GOT3 (cell line): Measurements from ENCODE around the gene DGKZ.
"Not testable (repeated sequence)": the region's sequence is repeated elsewhere in the genome, so short reads cannot be mapped to it uniquely, and the experiment has no call there.

Experiments
- DNase-seq: peaks from one replicate; lab custom pipeline; 2025; ENCODE audit warnings: mixed read lengths; lab: John Stamatoyannopoulos, UW

The DGKZ gene

DNA sequence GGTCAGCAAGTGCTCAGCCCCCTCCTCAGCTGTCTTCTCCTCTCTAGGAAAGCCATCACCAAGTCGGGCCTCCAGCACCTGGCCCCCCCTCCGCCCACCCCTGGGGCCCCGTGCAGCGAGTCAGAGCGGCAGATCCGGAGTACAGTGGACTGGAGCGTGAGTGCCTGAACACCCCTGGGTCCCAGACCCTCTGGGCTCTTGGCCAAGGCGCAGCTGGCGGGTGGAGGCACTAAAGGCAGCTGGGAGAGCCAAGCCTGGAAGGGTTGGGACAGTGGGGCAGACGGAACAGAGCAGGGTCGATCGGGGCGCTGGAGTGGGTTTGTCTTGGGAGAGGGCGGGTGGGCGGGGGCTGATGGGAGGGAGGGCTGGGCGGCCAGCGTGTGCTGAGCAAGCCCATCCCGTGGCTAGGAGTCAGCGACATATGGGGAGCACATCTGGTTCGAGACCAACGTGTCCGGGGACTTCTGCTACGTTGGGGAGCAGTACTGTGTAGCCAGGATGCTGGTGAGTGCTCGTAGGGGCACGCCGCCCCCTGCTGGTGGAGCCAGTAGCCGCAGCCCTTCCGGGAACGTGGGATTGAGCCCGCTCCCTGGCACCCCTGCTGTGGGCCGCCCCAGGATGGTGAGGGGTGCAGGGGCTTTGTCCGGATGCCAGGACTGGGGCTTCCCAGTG, 20.1 kb downstream of the DGKZ start:
- no peak for DNase-seq

DNA sequence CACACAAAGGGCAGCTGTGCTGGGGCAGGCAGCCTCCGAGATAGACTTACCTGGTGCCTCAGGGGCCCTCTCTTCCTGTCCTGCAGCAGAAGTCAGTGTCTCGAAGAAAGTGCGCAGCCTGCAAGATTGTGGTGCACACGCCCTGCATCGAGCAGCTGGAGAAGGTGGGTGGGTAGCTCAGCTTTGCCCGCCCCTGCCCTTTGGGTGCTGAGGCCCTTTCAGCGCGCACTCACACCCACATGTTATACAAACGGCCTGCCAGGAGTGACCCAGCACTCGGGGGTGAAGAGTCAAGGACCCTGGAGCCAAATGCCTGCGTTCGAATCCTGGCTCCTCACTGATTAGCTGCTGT, 20.6 kb downstream of the DGKZ start:
- no peak for DNase-seq

DNA sequence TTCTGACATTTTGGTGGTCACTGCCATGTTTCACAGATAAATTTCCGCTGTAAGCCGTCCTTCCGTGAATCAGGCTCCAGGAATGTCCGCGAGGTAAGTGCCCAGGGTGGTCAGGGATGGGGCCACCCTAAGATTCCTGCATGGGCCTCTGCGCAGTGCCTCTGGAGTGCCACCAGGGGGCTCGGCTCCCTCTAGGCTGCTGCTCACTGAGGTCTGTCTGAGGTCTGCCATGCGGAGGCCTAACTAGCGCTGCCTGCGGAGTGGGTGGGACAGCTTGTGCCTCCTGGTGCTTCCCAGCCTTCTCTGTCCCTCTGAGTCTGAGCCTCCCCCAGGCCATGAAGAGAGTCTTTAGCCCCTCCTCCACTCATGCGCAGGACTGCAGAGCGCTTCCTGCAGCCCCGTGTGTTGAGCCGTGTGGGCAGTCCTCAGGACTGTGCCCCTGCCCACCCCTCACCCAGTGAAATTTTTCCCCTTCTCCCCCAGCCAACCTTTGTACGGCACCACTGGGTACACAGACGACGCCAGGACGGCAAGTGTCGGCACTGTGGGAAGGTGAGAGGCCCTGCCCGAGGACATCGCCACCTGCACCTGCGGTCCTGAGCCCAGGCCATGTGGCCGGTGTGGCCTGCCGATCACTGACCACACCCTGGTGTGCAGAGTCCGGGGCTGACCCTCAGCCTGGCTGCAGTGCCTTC, 22.3 kb downstream of the DGKZ start:
- DNase-seq = no peak

DNA sequence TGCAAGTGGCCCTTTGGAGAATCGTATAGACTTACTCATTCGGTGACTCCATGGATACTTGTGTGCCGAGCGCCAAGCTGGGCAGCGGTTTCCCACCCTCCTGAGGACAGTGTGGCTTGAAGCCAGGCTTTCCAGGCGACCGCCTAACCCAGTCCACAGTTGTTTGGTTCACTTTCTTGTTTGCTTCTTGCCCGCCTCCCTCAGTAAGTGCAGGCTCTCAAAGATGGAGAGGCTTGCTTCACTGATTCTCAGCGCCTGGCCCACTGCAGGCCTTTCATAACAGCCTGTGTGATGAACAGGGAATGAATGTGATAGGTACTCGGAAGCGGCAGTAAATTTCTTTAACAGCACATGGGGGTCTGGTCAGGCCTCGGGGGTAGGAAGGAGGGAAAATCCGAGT, 23.0 kb downstream of the DGKZ start:
- DNase-seq = no peak

DNA sequence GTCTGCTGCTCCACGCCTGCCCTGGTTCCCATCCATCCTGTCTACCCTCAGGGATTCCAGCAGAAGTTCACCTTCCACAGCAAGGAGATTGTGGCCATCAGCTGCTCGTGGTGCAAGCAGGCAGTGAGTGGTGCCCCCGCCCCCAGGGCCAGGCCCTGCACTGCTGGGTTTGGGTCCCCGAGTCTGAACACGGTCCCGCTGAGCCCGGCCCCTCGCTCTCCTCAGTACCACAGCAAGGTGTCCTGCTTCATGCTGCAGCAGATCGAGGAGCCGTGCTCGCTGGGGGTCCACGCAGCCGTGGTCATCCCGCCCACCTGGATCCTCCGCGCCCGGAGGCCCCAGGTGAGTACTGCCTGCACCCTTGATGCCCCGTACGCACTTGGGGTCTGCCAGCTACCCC, 24.0 kb downstream of the DGKZ start:
- DNase-seq = not testable (repeated sequence)

DNA sequence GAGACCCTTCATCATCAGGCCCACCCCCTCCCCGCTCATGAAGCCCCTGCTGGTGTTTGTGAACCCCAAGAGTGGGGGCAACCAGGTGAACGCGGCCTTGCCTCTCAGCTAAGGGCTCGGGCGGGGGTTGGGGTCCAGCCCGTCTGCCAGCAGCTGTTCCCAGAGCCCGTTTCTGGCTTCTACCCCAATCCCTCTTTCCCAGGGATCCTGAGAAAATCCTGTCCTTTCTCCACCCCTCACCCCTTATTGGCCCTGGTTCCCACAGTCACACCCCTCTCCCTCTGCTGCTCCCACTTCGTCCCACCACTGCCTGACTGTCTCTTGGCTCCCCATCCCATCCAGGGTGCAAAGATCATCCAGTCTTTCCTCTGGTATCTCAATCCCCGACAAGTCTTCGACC, 24.8 kb downstream of the DGKZ start:
- no peak for DNase-seq

DNA sequence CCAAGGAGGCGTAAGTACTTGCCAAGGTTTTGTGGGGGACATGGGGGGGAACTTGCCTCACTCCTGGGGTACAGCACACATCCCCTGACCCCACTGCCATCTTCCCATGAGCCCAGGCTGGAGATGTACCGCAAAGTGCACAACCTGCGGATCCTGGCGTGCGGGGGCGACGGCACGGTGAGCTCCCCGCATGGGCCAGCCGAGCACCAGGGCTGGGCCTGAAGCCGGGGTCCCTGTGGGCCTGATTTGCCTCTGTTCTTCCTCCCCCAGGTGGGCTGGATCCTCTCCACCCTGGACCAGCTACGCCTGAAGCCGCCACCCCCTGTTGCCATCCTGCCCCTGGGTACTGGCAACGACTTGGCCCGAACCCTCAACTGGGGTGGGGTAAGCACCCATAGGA, 25.2 kb downstream of the DGKZ start:
- not testable (repeated sequence) for DNase-seq

DNA sequence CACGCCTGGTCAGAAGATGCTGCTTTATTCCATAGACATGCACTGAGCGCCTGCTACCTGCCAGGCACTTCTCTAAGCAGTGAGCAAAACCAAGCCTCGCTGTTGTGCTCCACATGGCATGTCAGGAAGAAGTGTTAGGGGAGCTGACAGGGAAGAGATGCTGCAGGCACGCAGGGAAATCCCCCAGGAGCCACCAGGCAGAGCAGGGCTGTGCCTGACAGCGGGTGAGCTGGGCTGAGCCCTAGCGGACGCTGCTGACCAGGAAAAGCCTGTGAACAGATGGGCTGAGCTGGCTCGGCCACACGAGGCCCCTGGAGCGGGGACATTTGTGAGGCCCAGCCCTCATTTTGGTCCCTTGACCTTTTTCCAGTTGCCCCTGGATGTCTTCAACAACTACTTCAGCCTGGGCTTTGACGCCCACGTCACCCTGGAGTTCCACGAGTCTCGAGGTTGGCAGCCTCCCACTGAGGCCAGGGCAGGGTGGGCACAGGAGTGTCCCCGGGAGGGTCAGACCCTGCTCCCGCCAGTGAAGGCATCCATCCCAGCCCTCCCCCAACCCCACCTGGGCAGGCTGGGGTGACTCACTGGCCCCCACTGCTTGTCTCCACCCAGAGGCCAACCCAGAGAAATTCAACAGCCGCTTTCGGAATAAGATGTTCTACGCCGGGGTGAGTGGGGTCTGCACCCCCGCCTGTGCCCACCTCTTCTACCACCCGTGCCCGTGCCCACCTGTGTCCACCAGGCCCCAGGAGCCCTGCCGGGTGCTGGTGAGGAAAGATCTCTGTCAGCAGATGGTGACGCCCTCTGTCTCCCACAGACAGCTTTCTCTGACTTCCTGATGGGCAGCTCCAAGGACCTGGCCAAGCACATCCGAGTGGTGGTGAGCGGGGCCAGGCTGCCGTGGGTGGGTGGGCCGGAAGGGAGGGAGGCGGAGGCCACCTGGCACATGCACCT, 26.8 kb downstream of the DGKZ start:
- no peak for DNase-seq

DNA sequence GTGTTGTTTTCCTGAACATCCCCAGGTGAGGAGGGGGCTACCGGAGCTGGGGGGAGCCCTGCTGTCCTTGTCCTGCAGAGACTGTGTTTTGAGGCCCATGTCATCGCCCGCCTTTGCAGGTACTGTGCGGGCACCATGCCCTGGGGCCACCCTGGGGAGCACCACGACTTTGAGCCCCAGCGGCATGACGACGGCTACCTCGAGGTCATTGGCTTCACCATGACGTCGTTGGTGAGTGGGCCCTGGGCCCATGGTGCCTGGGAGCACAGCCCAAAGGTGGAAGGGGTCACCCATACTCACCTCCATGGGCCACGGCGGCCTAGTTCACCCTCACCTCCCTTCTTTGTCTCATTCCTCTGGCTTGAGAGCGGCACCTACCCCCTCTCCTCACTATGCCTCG, 27.6 kb downstream of the DGKZ start:
- DNase-seq = no peak

DNA sequence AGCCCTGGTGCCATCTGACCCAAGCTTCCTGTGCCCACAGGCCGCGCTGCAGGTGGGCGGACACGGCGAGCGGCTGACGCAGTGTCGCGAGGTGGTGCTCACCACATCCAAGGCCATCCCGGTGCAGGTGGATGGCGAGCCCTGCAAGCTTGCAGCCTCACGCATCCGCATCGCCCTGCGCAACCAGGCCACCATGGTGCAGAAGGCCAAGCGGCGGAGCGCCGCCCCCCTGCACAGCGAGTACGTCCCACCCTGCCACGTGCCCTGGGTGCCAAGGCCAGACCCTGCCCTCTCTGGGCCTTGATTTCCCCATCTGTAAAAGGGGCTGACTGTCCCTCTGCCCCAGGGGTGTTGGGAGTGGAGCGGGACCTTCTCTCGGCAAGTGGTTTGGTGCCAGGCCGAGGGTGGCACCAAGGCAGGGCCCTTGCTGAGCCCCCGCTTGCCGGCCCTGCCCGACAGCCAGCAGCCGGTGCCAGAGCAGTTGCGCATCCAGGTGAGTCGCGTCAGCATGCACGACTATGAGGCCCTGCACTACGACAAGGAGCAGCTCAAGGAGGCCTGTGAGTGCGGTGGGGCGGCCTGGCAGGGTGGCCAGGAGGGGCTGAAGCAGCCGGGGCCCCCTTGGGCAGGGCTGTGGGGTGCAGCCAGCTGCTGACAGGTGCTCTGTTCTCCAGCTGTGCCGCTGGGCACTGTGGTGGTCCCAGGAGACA, 28.3 kb downstream of the DGKZ start:
- DNase-seq = no peak

DNA sequence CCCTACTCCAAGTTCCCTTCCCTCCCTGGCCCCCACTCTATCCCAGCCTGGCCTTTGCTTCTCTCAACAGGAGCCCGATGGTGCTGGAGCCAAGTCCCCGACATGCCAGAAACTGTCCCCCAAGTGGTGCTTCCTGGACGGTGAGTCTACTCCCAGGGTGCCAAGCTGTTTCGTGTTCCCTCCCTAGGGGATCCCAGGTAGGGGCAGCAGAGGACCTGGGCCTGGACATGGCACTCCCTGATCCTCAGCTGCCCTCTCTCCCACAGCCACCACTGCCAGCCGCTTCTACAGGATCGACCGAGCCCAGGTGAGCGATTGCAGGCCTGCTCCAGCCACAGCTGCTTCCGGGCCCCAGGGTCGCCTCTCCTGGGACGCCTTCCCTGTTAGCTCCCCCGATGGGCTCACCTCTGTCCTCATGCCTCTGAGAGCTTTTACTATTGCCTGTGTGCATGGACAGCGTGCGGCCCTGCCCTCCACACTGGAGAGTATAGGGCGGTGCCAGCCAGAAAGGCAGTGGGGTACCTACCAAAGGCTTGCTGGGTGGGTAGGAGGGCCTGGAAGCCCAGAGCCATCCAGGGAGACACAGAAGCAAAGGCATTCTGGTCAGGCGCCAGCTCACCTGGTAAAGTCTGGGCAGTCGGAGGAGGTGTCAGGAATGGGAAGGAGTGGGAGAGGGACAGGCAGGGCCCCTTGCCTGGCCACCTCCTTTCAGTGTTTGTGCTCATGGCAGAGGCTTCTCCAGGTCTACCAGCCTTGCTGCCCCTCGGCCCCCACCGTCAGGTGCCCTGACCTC, 29.2 kb downstream of the DGKZ start:
- no peak for DNase-seq

DNA sequence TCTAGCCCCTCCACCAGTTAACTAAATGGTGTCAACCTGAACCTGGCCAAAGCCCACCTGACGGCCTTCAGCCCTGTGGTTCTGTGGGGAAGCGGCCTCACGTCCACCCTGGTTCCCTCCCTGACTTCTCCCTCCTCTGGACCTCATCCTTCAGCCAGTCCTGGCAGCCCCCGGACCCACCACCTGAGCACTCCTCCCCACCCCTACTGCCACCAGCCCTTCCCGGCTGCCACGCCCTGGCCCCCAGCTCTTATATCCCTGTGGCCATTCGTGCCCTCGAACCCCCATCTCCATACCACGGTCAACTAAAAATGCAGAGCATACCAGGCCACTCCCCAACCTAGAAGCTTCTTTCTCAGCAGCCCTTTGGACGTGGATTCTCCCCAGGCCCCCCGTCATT, 30.0 kb downstream of the DGKZ start:
- no peak for DNase-seq

DNA sequence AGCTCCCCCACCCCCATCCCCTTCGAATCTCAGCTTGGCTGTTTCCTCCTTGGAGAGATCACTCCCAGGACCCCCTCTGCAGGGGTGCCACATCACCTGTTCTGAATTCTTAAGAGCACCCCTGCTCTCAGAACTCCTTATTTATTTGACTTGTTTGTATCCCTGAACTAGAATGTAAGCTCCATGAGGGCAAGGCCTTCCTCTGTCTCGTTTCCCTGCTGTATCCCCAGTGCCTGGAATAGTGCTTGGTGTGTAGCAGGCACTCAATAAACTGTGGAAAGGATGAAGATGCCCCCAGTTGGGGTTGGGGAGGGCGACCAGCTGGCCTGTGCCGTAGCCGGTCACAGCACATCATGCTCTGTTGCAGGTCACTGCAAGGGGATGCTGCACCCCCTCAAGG, 30.6 kb downstream of the DGKZ start:
- DNase-seq = no peak

DNA sequence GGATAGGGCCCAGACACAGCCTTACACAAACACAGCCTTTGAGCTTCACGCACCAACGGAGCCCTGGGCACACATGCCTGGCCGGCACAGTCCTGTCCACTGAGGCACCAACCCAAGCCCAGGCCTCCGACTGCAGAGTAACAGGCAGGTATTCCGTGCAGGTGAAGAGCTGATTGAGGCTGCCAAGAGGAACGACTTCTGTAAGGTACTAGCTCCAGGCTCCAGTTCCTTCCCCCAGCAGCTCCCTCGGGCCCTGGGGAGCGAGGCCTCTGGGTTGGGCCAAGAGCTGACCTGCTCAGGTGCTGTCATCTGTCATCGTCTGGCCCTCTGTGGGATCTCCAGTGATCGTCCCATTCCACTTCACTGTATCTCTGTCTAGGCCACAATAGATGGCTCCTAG, 31.0 kb downstream of the DGKZ start:
- no peak for DNase-seq

DNA sequence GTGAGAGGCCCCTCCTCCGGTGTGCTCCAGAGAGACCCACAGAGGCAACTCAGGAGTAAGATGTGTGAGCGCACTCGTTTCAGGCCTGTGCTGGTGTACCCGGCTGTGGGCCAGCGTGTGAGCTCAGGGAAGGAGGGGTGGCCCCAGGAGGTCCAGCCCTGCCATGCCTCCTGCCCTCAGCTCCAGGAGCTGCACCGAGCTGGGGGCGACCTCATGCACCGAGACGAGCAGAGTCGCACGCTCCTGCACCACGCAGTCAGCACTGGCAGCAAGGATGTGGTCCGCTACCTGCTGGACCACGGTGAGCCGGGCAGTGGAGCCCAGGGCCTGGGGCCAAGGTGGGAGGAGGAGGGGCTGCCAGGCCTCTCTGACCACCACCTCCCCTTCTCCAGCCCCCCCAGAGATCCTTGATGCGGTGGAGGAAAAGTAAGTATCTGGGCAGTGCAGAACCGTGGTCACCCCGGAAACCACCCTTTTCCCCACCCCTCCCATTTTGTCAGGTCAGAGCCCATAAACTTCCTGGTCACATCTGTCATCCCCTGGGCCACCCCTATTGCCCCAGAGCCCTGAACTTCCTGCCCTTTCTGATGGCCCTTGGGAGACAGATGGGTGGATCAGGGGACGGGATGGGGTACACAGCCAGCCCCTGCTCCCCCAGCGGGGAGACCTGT, 31.7 kb downstream of the DGKZ start:
- no peak for DNase-seq

DNA sequence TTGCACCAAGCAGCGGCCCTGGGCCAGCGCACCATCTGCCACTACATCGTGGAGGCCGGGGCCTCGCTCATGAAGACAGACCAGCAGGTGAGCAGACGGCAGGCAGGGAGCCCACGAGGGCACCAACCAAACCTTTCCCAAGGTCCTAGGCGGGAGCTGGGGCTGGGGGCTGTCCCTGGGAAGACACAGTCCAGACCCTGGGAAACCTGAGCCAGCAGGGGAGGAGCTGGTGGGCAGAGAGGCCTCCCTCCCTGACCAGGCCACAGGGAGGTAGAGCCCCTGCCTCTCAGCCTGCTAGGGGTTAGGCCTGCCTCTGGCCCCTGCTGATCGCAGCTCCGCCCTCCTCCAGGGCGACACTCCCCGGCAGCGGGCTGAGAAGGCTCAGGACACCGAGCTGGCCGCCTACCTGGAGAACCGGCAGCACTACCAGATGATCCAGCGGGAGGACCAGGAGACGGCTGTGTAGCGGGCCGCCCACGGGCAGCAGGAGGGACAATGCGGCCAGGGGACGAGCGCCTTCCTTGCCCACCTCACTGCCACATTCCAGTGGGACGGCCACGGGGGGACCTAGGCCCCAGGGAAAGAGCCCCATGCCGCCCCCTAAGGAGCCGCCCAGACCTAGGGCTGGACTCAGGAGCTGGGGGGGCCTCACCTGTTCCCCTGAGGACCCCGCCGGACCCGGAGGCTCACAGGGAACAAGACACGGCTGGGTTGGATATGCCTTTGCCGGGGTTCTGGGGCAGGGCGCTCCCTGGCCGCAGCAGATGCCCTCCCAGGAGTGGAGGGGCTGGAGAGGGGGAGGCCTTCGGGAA, 32.4 kb downstream of the DGKZ start:
- not testable (repeated sequence) for DNase-seq

DNA sequence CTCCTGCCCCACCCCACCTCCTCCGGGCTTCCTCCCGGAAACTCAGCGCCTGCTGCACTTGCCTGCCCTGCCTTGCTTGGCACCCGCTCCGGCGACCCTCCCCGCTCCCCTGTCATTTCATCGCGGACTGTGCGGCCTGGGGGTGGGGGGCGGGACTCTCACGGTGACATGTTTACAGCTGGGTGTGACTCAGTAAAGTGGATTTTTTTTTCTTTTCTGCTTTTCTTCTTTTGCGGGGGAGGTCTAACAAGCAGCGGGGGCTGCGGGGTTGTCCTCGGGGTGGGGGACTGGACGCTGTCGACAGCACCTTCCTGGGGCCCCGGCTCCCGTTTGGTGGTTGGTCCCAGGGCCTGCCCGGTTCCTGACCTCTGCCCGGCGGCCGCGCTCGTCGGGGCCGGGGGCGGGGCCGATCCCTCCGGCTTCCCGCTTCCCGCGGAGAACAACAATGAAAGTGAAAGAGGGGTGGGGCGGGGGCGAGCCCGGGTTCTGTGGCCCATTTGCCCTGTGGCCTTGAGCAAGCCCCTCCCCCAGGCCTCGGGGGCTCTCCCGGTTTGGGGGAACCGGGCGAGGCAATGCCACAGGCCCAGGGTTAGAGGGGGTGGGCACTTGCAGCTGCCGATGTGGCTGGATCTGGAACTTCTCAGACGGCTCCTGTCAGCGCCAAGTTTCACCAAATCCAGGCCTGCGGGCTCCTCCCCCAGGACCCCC, 33.2 kb downstream of the DGKZ start:
- no peak for DNase-seq

DNA sequence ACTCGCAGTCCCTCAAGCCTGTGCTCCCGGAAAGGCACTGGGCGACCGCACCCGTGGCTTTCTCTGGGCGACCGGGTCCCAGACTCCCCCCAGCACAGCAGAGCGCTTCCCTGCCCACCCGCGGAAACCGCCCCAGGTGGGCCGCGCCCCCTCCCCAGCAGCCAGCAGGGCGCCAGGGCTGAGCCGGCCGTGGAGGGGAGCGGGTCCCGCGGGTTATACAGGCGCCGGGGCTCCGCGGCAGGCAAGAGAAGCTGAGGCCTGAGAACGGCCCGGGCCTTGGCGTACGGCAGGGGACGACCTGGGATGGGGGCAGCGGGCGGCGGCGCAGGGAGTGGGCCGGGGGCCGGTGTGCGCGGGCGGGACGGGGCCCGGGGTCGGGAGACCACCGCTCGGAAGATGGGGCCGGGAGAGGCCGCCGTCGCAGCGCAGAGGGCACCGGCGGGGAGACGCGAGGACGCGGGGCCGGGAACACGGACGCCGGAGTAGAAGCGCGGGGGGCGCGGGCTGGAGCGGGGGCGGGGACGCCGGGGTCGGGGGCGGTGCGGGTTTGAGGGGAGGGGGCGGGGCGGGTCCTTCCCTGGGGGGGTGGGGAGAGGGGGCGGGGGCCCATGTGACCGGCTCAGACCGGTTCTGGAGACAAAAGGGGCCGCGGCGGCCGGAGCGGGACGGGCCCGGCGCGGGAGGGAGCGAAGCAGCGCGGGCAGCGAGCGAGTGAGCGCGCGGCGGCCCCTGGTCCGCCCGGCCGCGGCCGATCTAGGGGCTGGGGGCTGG, 34.0 kb downstream of the DGKZ start, which contains the start of gene MDK:
TSS of gene MDK (plus strand) at position 622 of the 771 bp plus-strand sequence. CDS start 389 bp downstream, outside the sequence.
- no peak for DNase-seq
